Stomach (tissue), 9 donors: Measurements from ENCODE around the gene KCNA2. TPM values are rescaled to one million over a fixed set of nuclear protein-coding genes. Genes with fewer than 3 reads are reported as not detected.

Source experiments
- DNase-seq, 2 donors: peaks; one replicate each; pipeline versions ENCODE4 v3.0.0 to v3.0.0-alpha.2; 2013 to 2019
- H3K27ac ChIP-seq, 5 donors: fragments of 200-600 bp in 4 of 5; sonication (generic) in 4 of 5; one replicate each; pipeline ENCODE4 v1.5.1; 2013 to 2019; ENCODE audit warnings: mild to moderate bottlenecking in 1 of 5, moderate library complexity in 1 of 5
- H3K27me3 ChIP-seq, 3 donors: fragments of 200-600 bp; sonication (generic); one replicate each; pipeline ENCODE4 v1.5.1; 2017 to 2019; ENCODE audit warnings: mixed run types in 1 of 3
- H3K36me3 ChIP-seq, 4 donors: fragments of 200-600 bp; sonication (generic); 1 replicate in 3 of 4; 2 replicates in 1 of 4; pipeline ENCODE4 v1.5.1; 2016 to 2019
- H3K4me1 ChIP-seq, 4 donors: fragments of 200-600 bp; sonication (generic); one replicate each; pipeline ENCODE4 v1.5.1; 2016 to 2019
- H3K4me3 ChIP-seq, 4 donors: fragments of 200-600 bp; sonication (generic) in 3 of 4; one replicate each; pipeline ENCODE4 v1.5.1; 2016 to 2019; ENCODE audit warnings: mild to moderate bottlenecking in 1 of 4
- H3K9me3 ChIP-seq, 4 donors: fragments of 200-600 bp; sonication (generic); one replicate each; pipeline ENCODE4 v1.5.1; 2016 to 2019
- CTCF ChIP-seq, 7 experiments: fragments of 450-650 bp in 4 of 7; fragments of 200-600 bp in 3 of 7; sonication (generic) in 3 of 7; IDR thresholded peaks; one replicate each; pipeline ENCODE4 v1.5.1; 2016 to 2019; ENCODE audit warnings: antibody characterized with exemption in 7 of 7, control low read depth in 2 of 7, mild to moderate bottlenecking in 1 of 7
- EP300 ChIP-seq: sonication (generic); formaldehyde crosslinking; IDR thresholded peaks from one replicate; pipeline ENCODE4 v1.6.1; 2017; ENCODE audit warnings: antibody characterized with exemption
- POLR2A ChIP-seq, 4 donors: fragments of 450-650 bp; IDR thresholded peaks; one replicate each; pipeline ENCODE4 v1.6.1; 2016; ENCODE audit warnings: antibody characterized with exemption in 4 of 4, control low read depth in 2 of 4, mild to moderate bottlenecking in 1 of 4, moderate library complexity in 1 of 4
- POLR2AphosphoS5 ChIP-seq, 3 donors: sonication (generic); formaldehyde crosslinking; IDR thresholded peaks; one replicate each; pipeline ENCODE4 v1.6.1; 2016; ENCODE audit warnings: antibody characterized with exemption in 3 of 3
- WGBS, 5 donors: extraction: QIAGEN DNeasy Blood & Tissue Kit in 3 of 5; methylation state at CpG; one replicate each; pipeline versions ENCODE4 v1.1.5 to v1.1.7; 2013 to 2018; 5-methylcytosine and 5-hydroxymethylcytosine counted together
- intact Hi-C: fragments of 100-400 bp; cut with DNase I; formaldehyde crosslinking; loops from one replicate; pipeline ENCODE4 v1.15.1; 2023; ENCODE audit warnings: low total_unique reads
- polyA plus RNA-seq, 3 donors: library from polyadenylated mRNA; stranded (reverse); fragments of 200-250 nt; gene quantifications; one replicate each; pipeline ENCODE4 v1.2.3, GENCODE V29; 2013
- total RNA-seq, 5 donors: library from RNA; depleted of rRNA; stranded (reverse); fragments of >200 nt; gene quantifications; one replicate each; pipeline versions ENCODE4 v1.1.0 to v1.2.3, GENCODE V29; 2014 to 2016
- donor health status: healthy with polysubstance abuse.
- donor health status: Bipolar disorder and iron deficiency.
- donor health status: healthy.

The KCNA2 gene
- total and polyA plus RNA-seq, 8 donors: under 0.01 to 42.0 (median 0.87) TPM; not detected in 3

DNA sequence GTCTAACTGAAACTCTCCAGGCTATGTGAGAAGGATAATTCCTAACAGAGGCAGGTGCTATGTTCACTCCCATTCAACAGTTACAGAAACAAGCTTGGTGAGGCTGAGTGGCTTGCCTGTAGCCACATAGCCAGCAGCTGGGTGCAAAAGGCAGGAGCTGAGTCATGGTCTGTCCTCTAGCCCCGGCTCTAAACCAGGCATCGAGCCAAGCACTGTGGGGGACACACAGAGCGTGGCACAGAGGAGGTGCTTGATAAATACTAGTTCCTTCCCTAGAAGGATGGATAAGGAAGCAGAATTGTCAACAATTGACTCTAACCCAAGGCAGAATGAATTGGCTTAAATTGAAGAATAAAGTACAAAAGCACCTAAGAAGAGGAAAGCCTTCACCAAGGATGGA is 10.4 kb upstream of the KCNA2 start:
- no peaks in the 10 kb centered on the region for H3K36me3 ChIP-seq
- no peaks in the 10 kb centered on the region for H3K9me3 ChIP-seq
- no peak overlapping the region for H3K27ac ChIP-seq
- intact Hi-C loops: loop anchor here (10.0 kb wide), 1 partner anchor 168 kb away; no protein-coding TSS in a partner anchor
- DNase-seq: peak in 1 of 2 donors; percentile 29
- peaks cover 0 to 79% (median 16%) of the 10 kb centered on the region in 3 donors for H3K27me3 ChIP-seq
- H3K4me1 ChIP-seq: peaks cover 0 to 14% (median 12%) of the 10 kb centered on the region in 4 donors
- no peak for TF ChIP-seq POLR2AphosphoS5 (IDR thresholded peaks at IDR 0.05)
- TF ChIP-seq CTCF (IDR thresholded peaks at IDR 0.05): no peak
- no peak for TF ChIP-seq POLR2A (IDR thresholded peaks at IDR 0.05)
- no peak for TF ChIP-seq EP300
- H3K4me3 ChIP-seq: no peak overlapping the region
- WGBS, 5 donors: 12 to 24% (median 19%) methylated on average over 3 of the region's 3 CpGs

DNA sequence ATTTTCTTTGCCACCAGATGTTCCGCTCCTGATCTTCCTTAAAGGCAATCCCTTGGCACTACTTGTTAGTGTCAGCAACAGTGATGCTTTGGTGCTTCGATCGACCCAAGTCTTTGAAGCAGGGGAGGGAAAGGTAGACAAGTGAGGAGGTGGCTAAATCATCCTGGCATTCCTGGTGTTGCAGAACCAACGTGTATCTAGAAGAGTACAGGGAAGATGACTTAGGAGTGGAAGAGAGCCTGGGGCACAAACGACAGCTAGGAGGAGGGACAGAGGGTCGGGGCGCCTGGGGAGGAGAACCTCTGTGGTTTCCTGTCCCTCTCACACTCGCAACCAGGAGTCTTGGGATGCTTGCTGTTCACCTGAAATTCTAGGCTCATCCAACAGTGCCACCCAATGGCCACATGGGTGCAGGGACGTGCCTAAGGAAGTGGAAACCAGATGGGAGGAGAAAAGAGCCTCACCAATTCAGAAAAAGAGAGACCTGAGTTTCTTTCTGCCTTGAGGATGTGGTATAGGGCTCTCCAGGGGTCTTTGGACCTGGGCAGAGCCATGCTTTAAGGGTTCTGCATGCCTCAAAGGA is 9.5 kb upstream of the KCNA2 start:
- 21 to 27% (median 24%) methylated on average over 9 of the region's 9 CpGs for WGBS, 5 donors
- Histone ChIP-seq H3K27me3 (peaks cover 0 to 82% (median 16%) of the 10 kb centered on the region in 3 donors), H3K27ac (no peak overlapping the region), H3K9me3 (no peaks in the 10 kb centered on the region), H3K4me1 (peaks cover 0 to 14% (median 12%) of the 10 kb centered on the region in 4 donors), H3K36me3 (no peaks in the 10 kb centered on the region), H3K4me3 (no peak overlapping the region)
- intact Hi-C loops: loop anchor here (10.0 kb wide), 1 partner anchor 169 kb away; no protein-coding TSS in a partner anchor
- TF ChIP-seq POLR2AphosphoS5 (IDR thresholded peaks at IDR 0.05) (no peak), POLR2A (IDR thresholded peaks at IDR 0.05) (no peak), CTCF (IDR thresholded peaks at IDR 0.05) (peak in 5 of 7 experiments; percentile 45 to 68 (median 63))
- DNase-seq: peak; percentile 68 to 88

- Histone ChIP-seq H3K4me3 (no peak overlapping the region), H3K27ac (no peak overlapping the region), H3K27me3 (peaks cover 0 to 85% (median 29%) of the 10 kb centered on the region in 3 donors), H3K36me3 (no peaks in the 10 kb centered on the region), H3K4me1 (peaks cover 6 to 10% (median 8%) of the 10 kb centered on the region in 4 donors), H3K9me3 (no peaks in the 10 kb centered on the region)
- intact Hi-C loops: loop anchor here (5.0 to 10.0 kb wide), 2 partner anchors 55 to 173 kb away; no protein-coding TSS in a partner anchor
- WGBS, 5 donors: 38 to 54% (median 46%) methylated on average over 9 to 10 of the region's 10 CpGs
- TF ChIP-seq POLR2AphosphoS5 (IDR thresholded peaks at IDR 0.05): no peak
- no peak for TF ChIP-seq EP300
- TF ChIP-seq POLR2A (IDR thresholded peaks at IDR 0.05): no peak
- no peak for TF ChIP-seq CTCF (IDR thresholded peaks at IDR 0.05)
- DNase-seq: peak in 1 of 2 donors; percentile 50
These were observed 6.0 kb upstream of the KCNA2 start for GRCh38 chr1:110612060-110612745.

GRCh38 chr1:110610696-110611286 is 4.6 kb upstream of the KCNA2 start:
- Histone ChIP-seq H3K27me3 (peaks cover 0 to 85% (median 36%) of the 10 kb centered on the region in 3 donors), H3K36me3 (no peaks in the 10 kb centered on the region), H3K9me3 (no peaks in the 10 kb centered on the region), H3K27ac (no peak overlapping the region), H3K4me1 (peaks cover 19 to 23% (median 22%) of the 10 kb centered on the region in 4 donors), H3K4me3 (no peak overlapping the region)
- WGBS, 5 donors: 73 to 84% (median 77%) methylated on average over 4 of the region's 4 CpGs
- TF ChIP-seq POLR2A (IDR thresholded peaks at IDR 0.05) (no peak), POLR2AphosphoS5 (IDR thresholded peaks at IDR 0.05) (no peak), CTCF (IDR thresholded peaks at IDR 0.05) (no peak), EP300 (no peak)
- no peak for DNase-seq
- intact Hi-C loops: loop anchor here (5.0 to 10.0 kb wide), 2 partner anchors 53 to 174 kb away; no protein-coding TSS in a partner anchor
